Gastroesophageal sphincter (tissue), 3 donors: ENCODE data around the gene BLTP1.

Source experiments
- EP300 ChIP-seq: sonication (generic); formaldehyde crosslinking; IDR thresholded peaks from one replicate; pipeline ENCODE4 v1.6.1; 2017; ENCODE audit warnings: antibody characterized with exemption, mild to moderate bottlenecking
- POLR2A ChIP-seq, 2 donors: fragments of 450-650 bp; IDR thresholded peaks; one replicate each; pipeline ENCODE4 v1.6.1; 2017; ENCODE audit warnings: antibody characterized with exemption in 2 of 2, mild to moderate bottlenecking in 2 of 2, moderate library complexity in 1 of 2
- POLR2AphosphoS5 ChIP-seq: sonication (generic); formaldehyde crosslinking; IDR thresholded peaks from one replicate; pipeline ENCODE4 v1.6.1; 2017; ENCODE audit warnings: antibody characterized with exemption
- TF ChIP-seq, protein P1 (sequence below), 4 experiments: fragments of 200-600 bp in 2 of 4; fragments of 450-650 bp in 2 of 4; sonication (generic) in 1 of 4; IDR thresholded peaks; one replicate each; pipeline ENCODE4 v1.5.1; 2017 to 2019; ENCODE audit warnings: antibody characterized with exemption in 4 of 4, mild to moderate bottlenecking in 2 of 4, moderate library complexity in 2 of 4

DNA sequence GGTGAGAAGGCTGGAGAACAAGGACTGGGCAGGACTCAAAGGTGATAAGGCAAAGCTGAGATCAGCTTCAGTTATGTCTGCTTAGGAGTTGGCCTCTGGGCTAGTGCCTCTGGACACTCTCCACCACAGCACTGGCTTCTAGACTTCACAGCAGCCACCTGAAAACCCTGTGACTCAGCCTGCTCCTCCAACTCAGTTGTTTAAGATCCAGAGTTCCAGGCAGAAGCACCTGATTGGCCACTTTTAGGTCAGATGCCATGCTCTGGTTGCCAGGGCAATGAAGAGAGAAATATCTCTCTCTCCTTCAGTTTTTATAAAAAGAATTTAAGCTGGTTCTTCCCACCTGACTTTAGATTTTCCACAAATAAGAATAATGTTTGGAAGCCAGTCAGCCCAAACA is 47.9 kb upstream of the BLTP1 start:
- TF ChIP-seq, protein P1, sequence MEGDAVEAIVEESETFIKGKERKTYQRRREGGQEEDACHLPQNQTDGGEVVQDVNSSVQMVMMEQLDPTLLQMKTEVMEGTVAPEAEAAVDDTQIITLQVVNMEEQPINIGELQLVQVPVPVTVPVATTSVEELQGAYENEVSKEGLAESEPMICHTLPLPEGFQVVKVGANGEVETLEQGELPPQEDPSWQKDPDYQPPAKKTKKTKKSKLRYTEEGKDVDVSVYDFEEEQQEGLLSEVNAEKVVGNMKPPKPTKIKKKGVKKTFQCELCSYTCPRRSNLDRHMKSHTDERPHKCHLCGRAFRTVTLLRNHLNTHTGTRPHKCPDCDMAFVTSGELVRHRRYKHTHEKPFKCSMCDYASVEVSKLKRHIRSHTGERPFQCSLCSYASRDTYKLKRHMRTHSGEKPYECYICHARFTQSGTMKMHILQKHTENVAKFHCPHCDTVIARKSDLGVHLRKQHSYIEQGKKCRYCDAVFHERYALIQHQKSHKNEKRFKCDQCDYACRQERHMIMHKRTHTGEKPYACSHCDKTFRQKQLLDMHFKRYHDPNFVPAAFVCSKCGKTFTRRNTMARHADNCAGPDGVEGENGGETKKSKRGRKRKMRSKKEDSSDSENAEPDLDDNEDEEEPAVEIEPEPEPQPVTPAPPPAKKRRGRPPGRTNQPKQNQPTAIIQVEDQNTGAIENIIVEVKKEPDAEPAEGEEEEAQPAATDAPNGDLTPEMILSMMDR (IDR thresholded peaks at IDR 0.05) = no peak
- TF ChIP-seq EP300 (no peak), POLR2A (IDR thresholded peaks at IDR 0.05) (no peak), POLR2AphosphoS5 (no peak)
